Activated T-cell treated with anti-CD3 and anti-CD28 coated beads for 4 hours (primary cell): ENCODE data around the gene IFI27L1.

ENCODE experiments used
- DNase-seq: peaks from one replicate; pipeline ENCODE4 v3.0.0-alpha.2; 2020

IFI27L1 gene

GRCh38 chr14:94115631-94116030 is 34.5 kb downstream of the IFI27L1 start:
- DNase-seq, result no peak

GRCh38 chr14:94116701-94117100 is 35.6 kb downstream of the IFI27L1 start:
- no peak for DNase-seq

GRCh38 chr14:94117856-94118255 is 36.7 kb downstream of the IFI27L1 start:
- no peak for DNase-seq

GRCh38 chr14:94119071-94119470 is 38.0 kb downstream of the IFI27L1 start:
- DNase-seq, result no peak

GRCh38 chr14:94120667-94121340 is 39.7 kb downstream of the IFI27L1 start:
- DNase-seq, result no peak

- DNase-seq, result no peak
Measured at GRCh38 chr14:94121485-94121884, 40.4 kb downstream of the IFI27L1 start.

GRCh38 chr14:94122438-94122837 is 41.3 kb downstream of the IFI27L1 start:
- DNase-seq, result no peak

- no peak for DNase-seq
Measured at GRCh38 chr14:94123296-94123695, 42.2 kb downstream of the IFI27L1 start.

- no peak for DNase-seq
Measured at GRCh38 chr14:94123868-94124267, 42.8 kb downstream of the IFI27L1 start.

- no peak for DNase-seq
Measured at GRCh38 chr14:94124582-94125377, 43.7 kb downstream of the IFI27L1 start.

GRCh38 chr14:94125659-94126418 is 44.7 kb downstream of the IFI27L1 start:
- no peak for DNase-seq

GRCh38 chr14:94126419-94126677 is 45.2 kb downstream of the IFI27L1 start:
- DNase-seq, result no peak

- no peak for DNase-seq
Measured at GRCh38 chr14:94126800-94127199, 45.7 kb downstream of the IFI27L1 start.

GRCh38 chr14:94127330-94127729 is 46.2 kb downstream of the IFI27L1 start:
- DNase-seq, result no peak

GRCh38 chr14:94128216-94128839 is 47.2 kb downstream of the IFI27L1 start:
- DNase-seq, result no peak

GRCh38 chr14:94129111-94129757 is 48.1 kb downstream of the IFI27L1 start, which contains the start of gene IFI27L2:
TSS of gene IFI27L2 (minus strand) at chr14:94129604. CDS start at chr14:94129564, 40 bp downstream.
- DNase-seq, result peak; percentile 37

GRCh38 chr14:94129758-94130414 is 48.8 kb downstream of the IFI27L1 start:
- DNase-seq, result peak; percentile 6

GRCh38 chr14:94132285-94132887 is 51.3 kb downstream of the IFI27L1 start:
- peak; percentile 58 for DNase-seq

- no peak for DNase-seq
Measured at GRCh38 chr14:94135476-94135875, 54.4 kb downstream of the IFI27L1 start.

- peak; percentile 86 for DNase-seq
Measured at GRCh38 chr14:94136575-94137331, 55.6 kb downstream of the IFI27L1 start.

- DNase-seq, result no peak
Measured at GRCh38 chr14:94138251-94138650, 57.1 kb downstream of the IFI27L1 start.
